NCI-H187 (cell line): ENCODE data around the gene NOP16.
"Not testable (repeated sequence)": the region's sequence is repeated elsewhere in the genome, so short reads cannot be mapped to it uniquely, and the experiment has no call there.

Experiments
- DNase-seq, 2 experiments: peaks; one replicate each; lab custom pipeline; 2025; lab: John Stamatoyannopoulos, UW

The NOP16 gene

DNA sequence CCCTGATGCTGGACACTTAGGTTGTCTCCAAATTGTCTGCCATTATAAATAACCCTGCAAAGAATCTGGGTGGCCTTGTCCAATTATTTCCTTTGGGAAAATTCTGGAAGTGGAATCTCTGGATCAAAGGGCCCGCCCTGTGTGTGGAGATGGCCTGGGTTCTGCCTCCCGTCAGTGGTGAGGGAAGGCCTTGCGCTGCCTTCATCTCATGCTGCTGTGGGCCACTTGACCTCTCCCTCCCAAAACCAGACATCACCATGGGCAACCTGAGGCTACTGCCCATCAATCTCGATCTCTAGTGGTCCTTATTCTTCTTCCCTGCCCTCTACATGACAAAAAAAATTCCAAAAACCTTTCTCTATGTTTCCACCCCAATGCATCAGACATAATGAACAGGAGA lies 21.4 kb upstream of the NOP16 start:
- no peak for DNase-seq

DNA sequence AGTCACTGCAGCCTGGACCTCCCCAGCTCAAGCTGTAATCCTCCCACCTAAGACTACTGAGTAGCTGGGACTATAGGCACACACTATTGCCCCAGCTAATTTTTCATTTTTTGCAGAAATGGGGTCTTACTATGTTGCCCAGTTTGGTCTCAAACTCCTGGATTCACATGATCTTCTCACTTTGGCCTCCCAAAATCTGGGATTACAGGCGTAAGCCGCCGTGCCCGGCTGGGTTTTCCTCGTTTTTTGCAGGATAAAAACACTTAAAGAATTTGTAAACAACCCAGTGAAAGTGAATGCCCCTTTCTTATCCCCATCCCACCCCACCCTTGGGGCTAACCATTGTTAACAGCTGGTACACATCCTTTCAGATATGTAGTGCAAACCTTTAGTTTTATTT lies 20.2 kb upstream of the NOP16 start:
- DNase-seq = no peak

DNA sequence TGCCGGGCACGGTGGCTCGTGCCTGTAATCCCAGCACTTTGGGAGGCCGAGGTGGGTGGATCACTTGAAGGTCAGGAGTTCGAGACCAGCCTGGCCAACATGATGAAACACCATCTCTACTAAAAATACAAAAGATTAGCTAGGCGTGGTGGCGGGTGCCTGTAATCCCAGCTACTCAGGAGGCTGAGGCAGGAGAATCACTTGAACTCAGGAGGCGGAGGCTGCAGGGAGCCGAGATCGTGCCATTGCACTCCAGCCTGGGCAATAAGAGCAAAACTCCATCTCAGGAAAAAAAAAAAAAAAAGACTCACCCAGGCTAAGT lies 19.8 kb upstream of the NOP16 start:
- DNase-seq = not testable (repeated sequence)

DNA sequence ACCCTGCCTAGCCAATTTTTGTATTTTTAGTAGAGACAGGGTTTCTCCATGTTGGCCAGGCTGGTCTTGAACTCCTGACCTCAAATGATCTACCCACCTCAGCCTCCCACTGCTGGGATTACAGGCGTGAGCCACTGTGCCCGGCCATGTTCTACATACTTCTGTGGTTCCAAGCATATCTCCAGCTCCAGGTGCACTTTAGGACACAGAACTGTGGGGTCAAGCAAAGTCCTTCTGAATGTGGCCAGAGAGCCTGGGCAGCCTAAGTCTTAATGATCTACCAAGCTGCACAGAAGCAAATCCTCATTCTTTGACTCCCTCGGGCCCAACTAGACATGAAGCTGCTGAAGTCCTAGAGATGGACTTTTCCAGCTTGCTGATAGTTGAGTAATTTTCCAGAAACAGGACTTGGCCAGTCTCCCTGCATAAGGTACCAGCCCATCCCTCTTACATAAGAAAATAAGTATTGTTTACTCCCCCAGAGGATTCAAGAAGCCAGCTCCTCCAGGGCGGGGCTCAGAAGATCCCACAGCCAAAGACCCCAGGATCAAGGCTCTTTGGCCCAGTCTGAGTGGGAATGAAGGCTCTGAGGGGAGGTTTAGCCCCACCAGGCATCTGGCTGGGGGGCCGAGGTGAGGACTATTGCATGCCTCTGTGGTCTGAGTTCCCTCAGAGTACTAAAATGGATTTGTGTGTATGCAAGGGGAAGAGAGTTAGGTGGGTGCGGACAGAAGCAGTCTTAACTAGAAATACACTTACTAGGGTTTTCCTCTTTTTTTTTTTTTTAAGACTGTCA lies 19.3 kb upstream of the NOP16 start:
- DNase-seq = no peak

DNA sequence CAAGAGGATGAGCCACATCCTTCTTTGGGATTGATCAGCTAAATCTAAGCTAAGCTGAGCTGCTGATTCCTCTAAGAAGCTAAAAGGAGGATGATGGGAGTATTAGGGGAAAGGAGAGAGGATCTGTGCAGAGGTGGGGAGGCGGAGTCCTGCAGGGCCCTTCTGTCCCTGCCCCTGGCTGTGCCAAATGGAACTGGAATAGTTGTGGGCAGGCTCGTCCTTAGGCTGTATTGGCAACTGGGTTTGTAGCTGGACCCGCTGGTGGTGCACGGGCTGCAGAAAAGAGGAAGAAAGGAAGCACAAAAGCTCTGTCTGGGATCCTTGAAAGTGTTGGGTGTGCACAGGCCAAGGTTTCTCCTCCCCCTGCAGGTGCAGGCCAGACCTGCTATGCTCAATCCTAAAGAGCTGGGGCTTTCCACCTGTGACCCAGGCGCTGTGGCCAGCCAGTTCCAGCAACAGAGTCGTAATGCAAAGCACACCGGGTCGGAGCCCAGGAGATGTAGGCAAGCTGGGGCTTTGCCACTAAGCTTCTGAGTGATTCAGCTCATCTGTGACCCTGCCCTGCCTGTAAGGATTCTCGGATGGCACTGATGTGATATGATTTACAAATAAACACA lies 18.1 kb upstream of the NOP16 start:
- DNase-seq = no peak

DNA sequence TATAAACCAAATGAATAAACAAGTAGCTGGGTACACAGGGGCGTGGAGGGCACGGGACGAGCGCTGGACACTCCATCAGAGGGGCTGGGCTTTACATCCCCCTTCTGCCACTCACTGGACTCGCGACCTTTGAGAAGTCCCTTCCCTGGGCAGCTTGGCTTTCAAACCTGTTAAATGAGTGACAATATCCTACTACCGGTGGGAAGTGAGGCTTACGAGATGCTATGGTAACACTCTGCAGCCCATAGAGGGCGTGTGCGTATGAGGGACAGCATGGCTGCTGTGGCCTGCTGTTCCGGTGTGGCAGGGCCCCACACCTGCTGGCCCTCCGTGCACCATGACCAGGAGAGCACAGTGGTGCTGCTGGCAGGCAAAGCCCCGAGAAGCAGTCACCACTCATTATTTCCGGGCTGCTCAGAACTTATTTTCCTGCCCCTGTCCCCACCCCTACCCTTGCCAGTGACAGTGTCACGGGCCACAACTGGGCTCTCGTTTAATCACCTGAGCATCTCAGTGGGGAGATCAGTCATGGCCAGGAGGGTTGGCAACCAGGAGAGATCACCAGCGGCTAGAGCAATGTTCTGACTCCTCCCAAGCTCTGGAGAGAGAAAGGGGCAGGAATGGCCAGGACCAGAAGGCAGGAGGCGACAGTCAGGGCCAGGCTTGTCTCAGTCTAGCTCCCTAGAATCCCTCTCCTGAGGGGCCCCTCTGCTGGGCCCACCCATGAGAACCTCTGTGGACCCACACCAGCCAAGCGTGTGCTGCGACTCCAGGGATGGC lies 17.4 kb upstream of the NOP16 start:
- no peak for DNase-seq

DNA sequence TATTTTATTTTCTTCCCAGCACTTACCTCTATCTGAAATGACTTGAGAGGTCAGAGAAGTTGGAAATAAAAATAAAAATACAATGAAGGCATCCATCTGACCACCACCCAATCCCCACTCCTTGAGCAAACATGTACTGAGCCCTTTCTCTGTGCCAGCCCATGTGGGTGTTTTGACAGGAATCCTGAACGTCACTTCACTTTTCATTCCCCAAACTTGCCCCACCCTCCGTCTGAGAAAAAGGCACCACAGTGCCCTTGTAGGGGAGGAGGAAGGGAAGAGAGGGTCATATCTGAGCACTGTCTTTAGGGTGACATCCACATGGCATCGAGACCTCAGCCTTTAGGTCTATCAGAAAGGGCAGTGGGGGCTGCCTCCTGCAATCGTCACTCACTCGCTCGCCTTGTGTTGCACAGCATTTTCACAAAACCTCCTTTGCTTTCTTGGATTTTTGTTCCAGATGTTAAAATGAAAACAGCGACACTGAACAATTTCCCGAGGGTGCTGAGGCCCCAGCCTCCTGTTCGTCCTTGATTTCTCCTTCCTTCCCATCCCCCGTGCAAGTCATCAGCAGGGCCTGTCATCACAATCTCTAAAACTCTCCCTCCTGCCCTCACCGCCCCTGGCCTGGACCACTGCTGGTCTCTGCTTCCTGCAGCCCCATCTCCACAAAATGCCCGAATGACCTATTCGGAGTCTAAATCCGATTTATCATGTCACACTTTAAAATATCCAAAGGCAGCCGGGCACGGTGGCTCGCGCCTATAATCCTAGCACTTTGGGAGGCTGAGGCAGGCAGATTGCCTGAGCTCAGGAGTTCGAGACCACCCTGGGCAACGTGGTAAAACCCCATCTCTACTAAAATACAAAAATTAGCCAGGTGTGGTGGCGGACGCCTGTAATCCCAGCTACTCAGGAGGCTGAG lies 13.1 kb upstream of the NOP16 start:
- no peak for DNase-seq

DNA sequence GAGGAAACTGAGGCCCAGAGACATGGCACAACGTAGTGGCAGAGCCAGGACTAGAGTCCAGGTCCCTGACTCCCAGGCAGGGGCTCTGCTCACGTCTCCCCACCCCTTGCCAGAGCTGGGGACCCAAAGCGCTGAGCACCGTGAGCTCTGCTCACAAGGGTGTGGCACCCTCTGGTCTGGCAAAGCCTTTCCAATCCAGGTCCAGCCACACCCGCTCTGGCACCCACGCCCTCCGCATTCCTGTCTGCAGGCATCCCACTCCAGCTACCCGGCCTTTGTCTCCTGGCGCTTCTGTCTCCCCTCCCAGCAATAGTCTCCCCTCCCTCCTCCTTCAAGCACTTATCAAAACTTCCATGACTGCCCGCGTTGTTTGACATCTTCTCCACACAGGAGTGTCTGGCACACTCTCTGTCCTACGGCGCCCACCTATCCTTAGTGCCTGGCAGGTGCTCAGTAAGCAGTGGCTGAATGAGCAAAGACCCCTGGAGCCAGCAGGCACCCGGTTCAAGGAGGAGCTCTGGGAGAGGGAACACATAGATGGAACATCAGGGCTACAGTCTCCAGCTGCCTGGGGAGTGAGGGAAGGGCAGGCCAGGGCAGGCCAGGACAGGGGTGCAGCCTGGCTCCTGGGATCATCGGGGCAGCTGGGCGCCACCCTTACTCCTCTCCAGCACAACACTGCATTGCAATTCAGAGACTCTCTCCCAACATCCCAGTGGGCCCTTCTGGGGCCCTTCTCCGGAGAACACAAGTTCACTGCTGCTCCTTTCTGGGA lies 12.2 kb upstream of the NOP16 start:
- no peak for DNase-seq

DNA sequence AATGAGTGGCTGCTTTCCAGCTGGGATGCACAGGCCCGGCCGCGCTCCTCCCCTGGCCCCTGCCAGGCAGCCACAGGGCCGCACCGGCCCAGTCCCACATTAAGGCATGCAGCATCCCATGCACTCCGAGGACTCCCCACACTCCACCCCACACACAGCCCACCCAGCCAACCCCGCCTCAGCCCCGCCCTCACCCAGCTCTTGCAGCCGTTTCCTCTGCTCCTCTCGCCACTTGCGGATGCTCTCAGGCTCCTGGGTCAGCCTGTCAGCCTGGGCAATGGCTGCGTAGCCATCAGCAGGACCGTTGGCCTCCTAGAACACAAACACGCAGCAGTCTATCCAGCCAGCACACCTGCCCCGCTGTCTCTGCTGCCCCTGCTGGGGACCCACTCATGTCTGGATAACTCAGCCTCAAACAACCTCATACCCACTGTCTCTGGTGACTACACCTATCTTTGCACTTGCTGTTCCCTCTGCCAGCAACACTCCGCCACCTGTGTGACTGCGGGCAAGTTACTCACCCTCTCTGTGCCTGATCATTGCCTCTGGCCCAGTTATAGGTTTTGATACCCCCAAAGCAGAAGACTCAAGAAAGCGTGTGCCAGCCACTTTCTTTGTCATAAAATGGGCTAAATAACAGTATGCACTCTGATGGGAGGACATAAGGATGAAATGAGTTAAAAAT lies 9.5 kb upstream of the NOP16 start:
- no peak for DNase-seq

DNA sequence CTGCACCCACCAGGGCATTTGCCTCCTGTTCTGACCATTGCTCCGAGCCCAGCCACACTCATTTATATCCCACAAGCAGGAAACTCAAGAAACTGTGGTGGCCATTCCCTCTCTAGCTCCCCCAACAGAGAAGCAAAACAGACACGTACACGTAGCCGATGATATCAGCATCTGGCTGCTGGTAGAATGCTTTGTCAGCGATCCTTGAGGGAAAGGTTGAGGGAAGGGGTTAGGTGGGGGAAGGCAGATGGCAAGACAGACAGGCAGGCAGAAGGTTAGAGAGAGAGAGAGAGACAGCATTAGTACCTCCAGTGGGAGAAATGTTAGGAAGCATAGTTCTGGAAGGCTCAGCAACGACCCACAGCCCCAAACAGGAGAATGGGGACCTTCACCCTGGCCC lies 7.9 kb upstream of the NOP16 start:
- DNase-seq = no peak

DNA sequence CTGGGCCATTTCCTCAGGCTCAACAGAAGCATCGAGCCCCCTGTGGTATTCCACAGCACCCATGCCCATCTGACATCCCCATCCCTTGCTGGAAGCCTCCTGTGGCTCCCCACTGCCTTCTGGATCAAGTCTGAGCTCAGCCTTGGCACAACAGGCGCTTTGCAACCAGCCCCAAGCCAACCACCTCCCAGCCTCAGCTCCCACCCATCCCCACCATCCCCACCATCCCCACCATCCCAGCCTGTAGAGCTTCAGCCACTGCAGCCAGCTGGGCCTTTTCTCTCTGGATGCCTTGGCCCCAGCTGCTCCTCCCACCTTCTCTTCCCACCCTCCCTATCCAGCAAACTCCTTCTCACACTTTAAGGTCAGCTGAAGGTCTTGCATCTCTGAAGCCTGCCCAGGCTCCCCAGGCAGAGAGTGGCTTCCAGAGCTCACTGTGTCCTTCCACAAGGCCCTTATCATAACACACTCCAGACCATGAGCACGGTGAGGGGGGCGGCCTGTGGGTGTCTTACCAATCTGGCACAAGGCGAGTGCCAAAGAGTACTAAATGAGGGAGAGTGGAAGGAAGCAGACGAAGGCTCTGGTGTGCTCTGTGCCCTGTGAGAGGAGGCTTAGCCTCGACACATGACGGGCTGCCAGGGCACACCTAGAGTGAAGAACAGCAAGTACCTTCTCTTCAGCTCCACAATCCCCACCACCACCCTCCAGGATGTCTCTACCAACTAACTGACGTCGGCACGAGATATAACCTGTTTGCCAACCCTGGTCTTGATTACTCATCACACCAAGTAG lies 6.7 kb upstream of the NOP16 start:
- DNase-seq = no peak

DNA sequence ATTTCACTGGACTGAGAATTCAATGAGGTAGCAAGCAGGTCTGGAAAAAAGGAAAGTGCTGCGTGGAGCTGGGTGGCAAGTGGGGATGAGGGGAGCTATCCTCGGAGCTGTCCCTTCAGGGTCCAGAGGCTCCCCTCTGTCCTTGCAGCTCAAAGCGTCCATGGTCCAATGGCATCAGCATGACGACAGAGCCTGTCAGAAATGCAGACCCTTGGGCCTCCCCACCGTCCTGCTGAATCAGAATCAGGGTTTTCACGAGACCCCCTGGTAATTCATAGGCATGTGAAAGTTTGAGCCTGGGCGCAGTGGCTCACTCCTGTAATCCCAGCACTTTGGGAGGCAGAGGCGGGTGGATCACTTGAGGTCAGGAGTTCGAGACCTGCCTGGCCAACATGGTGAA lies 5.7 kb upstream of the NOP16 start:
- no peak for DNase-seq

DNA sequence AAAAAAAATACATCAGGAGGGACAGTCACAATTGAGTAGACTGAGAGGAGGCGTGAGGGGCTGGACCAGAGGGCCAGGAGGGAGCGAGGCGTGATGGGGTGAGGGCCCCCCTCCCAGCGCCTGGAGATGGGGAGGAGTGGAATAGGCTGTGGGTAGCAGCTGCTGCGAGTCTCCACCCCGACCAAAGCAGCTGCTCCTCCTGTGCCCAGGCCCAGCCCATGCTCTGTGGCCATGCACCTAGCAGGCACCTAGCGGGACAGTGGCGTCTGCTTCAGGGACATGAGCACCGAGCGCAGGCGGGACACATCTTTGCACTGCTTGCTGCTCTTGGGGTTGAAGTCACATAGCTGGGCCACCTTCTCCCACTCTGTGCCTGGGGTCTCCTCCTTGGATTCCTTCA lies 4.1 kb upstream of the NOP16 start:
- no peak for DNase-seq

DNA sequence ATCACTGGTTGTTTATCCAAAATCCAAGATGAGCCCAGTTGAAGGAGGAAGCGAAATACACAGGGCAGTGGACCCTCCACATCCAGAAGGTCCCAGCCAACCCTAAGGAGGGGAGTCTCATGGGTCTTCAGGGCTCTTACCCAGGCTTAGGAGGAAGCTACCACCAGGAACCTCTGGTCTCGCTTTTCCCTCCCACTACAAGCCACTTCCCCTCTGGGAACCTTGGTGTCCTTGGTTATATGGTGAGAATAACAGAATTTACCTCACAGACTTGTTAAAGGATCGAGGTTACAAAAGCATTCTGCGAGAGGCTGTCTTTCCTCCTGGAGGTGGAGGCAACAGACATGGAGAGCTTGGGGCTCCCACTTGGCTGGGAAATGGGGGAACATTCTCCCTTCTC lies 3.6 kb upstream of the NOP16 start:
- DNase-seq = no peak

DNA sequence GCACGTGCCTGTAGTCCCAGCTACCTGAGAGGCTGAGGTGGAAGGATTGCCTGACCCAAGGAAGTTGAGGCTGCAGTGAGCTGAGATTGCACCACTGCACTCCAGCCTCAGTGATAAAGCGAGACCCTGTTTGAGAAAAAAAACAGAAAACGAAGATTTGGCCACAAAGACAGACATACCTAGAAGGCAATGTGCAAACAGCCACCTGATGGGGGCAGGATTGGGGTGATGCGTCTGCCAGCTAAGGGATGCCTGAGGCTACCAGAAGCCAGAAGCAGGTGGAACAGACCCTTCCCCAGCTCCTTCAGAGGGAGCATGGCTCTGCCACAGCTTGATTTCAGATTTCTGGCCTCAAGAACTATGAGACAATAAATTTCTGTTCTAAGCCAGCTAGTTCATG lies 3.1 kb upstream of the NOP16 start:
- no peak for DNase-seq

DNA sequence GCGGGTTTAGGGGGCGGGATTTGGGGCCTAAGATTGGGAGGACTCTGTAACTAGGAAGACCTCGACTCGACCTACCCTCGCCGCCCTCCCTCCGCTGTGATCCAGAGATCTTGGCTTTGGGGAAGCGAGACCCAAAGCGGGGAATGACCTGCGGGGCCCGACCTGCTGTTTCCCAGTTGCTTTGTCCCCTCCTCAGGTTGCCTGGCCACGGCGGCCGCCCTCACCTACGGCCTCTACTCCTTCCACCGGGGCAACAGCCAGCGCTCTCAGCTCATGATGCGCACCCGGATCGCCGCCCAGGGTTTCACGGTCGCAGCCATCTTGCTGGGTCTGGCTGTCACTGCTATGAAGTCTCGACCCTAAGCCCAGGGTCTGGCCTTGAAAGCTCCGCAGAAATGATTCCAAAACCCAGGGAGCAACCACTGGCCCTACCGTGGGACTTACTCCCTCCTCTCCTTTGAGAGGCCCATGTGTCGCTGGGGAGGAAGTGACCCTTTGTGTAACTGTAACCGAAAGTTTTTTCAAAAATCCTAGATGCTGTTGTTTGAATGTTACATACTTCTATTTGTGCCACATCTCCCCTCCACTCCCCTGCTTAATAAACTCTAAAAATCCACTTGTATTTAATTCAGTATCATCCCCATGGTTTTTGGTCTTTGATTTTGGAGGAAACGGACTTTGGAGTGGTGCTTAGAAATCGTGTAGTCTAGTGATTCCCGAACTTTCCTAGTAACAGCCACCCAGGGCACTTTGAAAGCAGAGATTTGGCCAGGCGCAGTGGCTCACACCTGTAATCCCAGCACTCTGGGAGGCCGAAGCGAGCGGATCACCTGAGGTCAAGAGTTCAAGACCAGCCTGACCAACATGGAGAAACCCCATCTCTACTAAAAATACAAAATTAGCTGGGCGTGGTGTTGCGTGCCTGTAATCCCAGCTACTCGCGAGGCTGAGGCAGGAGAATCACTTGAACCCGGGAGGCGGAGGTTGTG lies 1.0 kb upstream of the NOP16 start:
- no peak for DNase-seq

DNA sequence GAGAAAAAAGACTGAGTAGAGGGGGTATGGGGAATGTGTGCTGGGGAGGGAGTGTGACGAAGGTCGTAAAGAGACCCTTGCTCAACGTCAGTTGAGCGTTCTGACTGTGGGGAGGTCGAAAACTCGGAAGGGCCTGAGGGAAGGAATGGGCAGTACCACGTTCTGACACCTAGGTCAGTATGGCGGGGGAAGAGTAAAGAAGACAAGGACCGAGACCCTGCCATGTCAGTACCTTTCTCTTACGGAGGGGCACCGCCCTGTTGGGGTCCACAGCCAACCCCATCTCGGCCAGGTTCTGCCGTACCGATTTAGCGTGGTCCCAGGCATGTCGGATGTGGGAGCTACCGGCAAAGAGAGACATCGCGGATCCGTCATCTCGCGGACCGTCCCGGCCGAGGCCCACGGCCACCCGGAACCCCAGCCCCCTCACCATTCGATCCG lies 375 bp downstream of the NOP16 start:
- no peak for DNase-seq

DNA sequence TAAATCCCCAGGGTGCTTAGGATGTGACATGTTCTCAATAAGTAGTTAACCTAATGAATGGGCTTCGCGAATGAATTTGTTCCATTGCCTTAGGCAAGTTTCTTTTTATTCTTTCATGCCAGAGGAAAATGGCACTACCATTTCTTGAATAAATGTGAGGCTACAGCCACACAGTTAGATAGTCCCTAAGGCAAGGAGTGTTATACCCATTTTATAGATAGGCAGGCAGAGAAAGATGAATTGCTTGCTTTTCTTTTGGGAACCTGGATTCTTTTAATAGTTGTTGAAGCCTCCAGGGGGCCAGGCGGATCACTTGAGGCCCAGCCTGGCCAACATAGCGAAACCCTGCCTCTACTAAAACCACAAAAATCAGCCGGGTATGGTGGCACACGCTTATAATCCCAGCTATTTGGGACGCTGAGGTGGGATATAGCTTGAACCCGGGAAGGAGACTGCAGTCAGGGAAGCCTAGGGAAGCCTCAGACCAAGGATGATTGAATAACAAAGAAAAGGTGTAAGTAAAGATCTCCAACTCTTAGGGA lies 943 bp downstream of the NOP16 start:
- no peak for DNase-seq
